ENCODE measurements around the gene ADRA1B.

Gene ADRA1B

GRCh38 chr5:159915904-159916840 is at the start of gene ADRA1B:
ADRA1B (plus strand) TSS chr5:159916482; CDS start chr5:159916906, 424 bp downstream.
- DNase-seq, result peak; percentile 43

DNA sequence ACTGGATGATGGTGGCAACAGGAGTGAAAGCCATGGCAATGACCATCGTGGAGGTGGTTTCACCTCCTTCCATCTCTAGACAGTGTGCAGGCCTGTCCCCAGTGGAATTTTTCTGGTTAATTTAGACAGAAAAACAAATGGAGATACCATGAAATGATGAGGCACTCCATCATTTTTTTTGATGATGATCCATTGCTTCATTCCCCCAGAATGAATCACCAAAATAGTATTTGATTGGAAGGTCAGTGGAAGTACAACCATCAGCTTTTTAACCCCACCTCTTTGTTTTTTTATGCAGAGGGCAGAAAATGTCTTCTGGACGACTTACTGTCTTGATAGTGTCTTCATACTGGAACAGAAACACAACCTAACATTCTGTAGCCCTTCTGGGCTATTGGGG is 42.6 kb upstream of the ADRA1B start:
- no peak for DNase-seq

GRCh38 chr5:159874263-159874662 is 42.0 kb upstream of the ADRA1B start:
- DNase-seq, result no peak

- no peak for DNase-seq
Measured at GRCh38 chr5:159877016-159877415, 39.3 kb upstream of the ADRA1B start.

DNA sequence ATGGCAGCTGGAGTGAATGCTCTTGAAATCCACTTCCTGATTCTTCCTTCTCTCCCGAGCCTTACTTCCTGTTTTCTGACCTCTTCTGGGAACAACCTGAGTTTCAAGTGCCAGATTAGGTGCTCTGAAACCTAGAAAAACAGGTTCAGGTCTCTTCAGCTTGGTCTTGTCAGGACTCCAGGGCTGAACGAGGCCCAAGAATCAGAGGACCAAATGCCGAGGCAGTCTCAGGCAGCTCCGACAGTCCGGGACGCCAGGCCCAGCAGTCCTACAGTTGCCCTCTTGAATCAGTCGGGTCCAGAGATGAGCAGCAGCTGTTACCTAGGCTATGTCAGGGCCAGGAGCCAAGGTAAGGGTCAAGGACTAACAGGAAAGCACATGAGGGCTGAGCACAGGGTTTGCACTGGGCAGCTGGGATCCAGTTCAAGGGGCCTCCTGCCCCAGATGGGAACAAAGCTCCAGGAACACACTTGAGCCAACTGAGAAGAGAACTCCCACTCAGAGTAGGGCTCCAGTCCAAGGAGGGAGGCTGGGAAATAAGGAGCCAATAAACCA is 38.3 kb upstream of the ADRA1B start:
- DNase-seq, result no peak

DNA sequence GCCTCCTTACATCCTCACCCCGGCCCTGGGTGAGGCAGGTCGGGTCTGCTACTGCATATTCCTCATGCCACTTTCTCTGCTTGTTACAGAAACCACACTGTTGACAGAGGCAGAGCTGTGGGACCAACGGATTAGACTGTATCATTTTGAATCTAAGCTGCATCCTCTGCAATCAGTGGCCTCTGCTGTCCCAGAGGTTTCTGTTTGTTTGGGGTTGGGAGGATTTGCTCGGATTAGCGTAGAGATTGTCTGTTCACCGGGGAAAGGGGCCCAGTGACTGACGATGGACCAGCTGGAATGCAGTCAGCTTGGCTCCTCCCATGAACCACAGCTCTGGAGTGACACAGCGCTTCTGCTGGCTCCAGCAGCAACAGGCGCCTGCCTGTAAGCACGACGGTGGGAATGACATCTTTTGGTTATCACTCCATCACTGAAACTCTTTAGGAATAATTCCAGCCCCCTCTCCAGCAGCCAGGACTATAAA is 37.3 kb upstream of the ADRA1B start:
- DNase-seq, result no peak

DNA sequence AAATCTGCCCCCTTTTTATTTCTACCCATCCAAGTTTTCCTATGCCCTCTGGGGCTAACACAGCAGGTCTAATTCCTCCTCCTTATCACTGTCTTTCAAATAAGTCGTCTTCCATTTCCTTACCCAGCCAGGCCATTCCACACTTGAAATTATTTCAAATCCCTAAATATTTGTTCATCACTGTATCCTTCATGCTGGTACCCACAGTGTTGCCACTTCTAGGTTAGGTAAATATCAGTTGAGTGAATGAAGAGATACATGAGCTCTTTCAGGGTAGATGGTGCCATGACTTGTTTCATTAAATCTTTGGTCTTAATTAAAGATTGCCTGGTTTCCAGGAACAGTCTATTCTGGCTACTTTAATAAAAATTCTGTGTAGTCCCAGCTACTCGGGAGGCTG is 35.6 kb upstream of the ADRA1B start:
- no peak for DNase-seq

DNA sequence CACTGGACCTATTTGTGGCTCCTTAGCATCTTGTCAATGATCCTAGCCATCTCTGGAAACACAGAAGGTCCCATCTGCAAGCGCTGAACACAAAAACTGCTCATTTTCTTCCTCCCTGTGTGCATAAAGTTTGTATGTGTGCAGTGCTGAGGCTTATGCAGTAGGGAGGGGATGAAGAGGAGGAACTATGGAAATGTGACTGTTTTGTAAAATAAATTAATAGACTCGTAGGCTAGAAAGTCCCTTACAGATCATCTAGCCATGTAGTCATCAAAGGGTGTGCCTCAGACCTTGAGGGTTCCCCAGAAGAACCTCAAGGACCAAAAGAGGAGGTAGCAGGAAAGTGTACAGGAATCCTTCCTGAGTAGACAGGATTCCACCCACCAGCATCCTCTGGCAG is 34.3 kb upstream of the ADRA1B start:
- no peak for DNase-seq

GRCh38 chr5:159883522-159883950 is 32.7 kb upstream of the ADRA1B start:
- no peak for DNase-seq

DNA sequence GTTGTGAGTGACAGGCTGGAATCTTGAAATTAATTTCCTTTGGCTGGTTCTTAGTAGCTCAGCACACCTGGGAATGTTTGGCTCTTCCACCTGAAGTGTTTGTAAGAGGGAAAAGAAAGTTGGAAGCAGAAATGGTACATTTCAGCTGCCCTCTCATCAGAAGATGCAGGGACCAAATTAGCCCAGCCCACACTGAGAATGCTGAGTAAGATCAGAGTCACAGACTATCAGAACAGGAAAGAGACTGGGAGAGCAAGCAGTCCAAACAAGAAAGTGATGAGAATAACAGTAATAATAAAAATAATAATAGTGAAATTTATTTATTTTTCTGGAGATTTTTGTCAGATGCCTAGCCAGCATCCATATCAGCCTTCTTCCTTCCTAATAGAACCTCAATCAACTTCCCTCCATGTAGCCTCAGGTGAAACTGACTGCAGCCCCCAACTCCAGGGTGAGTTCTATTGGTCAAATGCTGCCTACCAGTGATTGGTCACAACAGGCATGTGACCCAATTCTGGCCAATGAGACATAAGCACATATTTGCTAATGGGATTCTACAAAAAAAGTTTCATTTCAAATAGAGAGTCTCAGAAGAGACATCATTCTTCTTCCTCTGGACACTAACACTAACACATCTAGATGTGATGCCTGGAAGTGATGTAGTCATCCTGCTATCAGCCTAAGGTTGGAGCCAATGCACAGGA is 31.2 kb upstream of the ADRA1B start:
- DNase-seq, result no peak

DNA sequence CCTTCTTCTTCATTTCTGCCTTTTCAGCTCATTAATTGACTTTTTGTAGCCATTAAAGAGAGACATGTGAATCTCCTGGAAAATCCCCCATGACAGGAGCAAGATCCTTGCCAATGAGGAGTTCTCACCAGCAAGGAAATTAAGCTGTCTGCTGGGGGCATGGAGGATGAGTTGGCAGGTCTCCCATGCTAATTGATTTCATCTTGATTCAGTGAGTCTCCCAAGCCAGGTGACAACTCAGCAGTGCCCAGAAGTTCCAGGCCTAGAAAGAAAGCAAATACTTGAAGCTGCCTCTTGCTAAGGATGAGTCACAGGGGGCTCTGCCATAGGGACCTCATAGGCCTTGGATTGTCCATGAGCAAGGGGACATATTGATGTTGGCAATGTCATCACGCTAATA is 30.0 kb upstream of the ADRA1B start:
- DNase-seq, result no peak

DNA sequence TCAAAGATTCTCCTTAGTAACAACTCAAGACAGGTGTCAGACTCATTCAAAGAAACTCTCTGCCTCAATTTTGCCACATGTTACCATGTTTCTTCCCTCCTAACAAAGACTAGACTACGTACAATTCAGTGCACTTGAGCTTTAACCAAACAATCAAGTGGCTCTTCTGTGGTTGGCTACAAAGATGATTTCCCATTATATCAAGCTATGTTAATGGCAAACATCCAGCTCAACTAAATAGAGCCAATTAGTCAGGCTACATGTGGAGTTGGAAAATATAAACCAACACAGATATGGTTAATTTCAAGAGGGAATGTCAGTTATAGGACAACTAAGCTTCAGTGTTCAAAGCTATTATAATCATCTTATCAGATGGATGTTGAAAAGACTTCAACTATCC is 29.2 kb upstream of the ADRA1B start:
- DNase-seq, result no peak

GRCh38 chr5:159888860-159889259 is 27.4 kb upstream of the ADRA1B start:
- no peak for DNase-seq

DNA sequence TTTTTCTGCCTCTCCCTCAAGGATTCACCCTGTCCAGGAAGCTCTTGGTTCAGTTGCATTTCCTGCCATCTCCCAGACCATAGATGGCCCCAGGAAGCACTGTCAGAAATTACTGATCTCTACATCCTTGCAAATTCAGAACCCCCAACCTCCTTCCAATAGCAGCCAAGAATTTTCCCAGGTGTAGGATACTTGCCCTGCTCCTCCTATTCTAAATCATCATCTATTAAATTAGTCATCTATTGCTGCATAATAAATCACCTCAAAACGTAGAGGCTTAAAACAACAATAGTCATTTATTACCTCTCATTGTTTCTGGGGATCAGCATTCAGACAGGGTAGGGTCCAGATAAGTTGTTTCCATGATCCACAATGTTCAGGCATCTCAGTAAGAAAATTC is 26.1 kb upstream of the ADRA1B start:
- no peak for DNase-seq

DNA sequence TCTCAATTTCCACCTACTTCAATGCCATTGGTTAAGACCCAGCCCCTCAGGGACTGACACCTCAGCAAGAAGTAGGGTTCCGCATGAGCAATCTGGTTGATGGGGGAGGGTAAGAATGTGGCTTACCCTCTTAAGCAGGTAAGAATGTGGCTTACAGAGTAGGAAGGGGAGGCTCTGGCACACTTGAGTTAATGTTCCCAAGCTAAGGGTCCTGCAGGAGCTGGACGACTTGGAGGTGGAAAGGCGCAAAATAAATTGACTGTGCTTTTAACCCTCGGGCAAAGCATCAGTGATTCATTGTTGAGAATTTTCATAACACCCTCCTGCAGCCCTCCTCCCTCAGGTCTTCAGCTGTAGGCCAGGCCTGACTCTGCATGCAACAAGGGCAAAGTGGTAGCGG is 24.9 kb upstream of the ADRA1B start:
- no peak for DNase-seq

DNA sequence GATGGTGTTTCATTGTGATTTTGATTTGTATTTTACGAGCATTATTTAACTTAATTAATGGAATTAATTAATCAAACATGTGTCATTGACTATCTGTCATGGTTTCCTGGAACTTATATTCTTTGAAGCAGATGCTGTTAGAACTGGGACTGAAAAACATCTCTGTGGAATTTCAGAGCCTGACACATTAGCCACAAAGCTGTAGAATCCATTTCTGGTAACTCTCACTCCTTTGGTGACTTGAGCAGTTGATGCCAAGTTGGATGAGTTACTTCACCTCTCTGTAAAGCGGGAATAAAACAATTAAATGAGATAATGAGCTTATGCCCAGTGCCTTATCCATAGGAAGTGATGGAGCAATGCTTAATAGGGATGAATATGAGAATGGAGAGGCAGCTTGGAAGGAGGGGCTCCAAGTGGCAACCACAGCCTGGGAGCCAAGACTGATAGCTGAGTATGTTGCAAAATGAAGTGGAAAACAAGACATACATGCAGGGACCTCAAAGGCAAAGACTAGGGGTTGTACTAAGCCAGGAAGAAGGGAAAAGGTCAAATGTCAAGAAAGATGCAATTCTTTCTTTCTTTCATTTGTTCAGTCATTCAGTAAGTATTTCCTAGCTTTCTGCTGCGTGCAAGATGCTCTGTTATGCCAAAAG is 23.1 kb upstream of the ADRA1B start:
- DNase-seq, result no peak

- no peak for DNase-seq
Measured at GRCh38 chr5:159894149-159894720, 22.0 kb upstream of the ADRA1B start.

GRCh38 chr5:159897786-159898393 is 18.4 kb upstream of the ADRA1B start:
- DNase-seq, result no peak

DNA sequence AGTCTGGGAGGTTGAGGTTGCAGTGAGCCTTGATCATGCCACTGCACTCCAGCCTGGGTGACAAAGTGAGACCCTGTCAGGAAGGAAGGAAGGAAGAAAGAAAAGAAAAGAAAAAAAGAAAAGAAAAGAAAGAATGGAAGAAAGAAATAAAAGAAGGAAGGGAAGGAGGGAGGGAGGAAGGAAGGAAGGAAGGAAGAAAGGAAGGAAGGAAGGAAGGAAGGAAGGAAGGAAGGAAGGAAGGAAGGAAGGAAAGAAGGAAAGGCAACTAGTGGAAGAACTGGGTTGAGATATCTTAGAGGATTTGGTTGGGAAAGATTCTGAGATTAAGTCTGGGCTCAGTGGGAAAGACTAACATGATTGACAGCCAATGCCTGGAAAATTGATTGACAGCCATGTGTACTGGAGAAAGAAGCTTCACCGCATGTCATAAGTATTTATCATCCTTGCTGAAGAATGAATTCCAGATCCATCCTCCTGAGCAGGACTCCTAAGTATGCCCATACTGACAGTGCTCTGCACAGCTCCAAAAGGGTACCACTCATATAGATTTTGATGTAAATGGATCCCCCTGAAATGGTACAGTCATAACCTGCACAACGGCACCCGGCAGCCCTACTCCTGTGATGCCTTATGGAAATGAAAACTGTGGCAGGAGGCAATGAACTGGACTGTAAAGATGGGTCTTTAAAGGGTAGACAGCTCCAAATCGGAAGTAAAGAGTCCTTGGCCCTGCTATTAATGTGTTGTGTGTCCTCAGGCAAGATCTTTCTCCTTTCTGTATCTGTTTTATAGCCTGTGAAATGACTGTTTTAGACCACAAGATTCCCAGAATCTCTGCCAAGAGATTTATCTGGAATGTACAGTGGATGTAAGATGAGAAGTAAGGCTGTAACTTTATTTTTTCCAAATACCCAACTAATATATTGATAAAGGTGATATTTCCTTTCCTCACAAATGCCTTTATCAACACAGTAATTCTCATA is 16.9 kb upstream of the ADRA1B start:
- no peak for DNase-seq

GRCh38 chr5:159901308-159901707 is 15.0 kb upstream of the ADRA1B start:
- DNase-seq, result no peak

DNA sequence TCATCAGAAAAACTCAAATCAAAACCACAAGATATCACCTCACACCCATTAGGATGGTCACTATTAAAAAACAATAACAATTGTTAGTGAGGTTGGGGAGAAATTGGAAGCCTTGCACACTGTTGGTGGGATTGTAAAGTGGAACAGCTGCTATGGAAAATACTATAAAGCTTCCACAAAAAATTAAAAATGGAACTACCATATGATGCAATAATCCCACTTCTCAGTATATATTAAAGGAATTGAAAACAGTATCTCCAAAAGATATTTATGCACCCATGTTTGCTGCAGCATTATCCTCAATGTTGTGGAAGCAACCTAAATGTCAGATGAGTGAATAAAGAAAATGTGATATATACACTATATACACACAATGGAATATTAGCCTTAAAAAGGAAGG is 14.5 kb upstream of the ADRA1B start:
- no peak for DNase-seq
